Endometrial microvascular endothelial cells (primary cell): ENCODE results near the gene KRTAP4-6. TPM values are rescaled to one million over a fixed set of nuclear protein-coding genes. Genes with fewer than 3 reads are reported as not detected.
"Not testable (repeated sequence)": the region's sequence is repeated elsewhere in the genome, so short reads cannot be mapped to it uniquely, and the experiment has no call there.

ENCODE experiments used
- in situ Hi-C: cut with HindIII; loops from 2 replicates; pipeline ENCODE4 v1.10.0; 2017; ENCODE audit warnings: low sequenced_read_pairs, low pct_unique_long_range_greater_than_20kb; ENCODE audit errors: inconsistent ontology term
- total RNA-seq: library from RNA; depleted of rRNA; stranded (reverse); fragments of >200 nt; gene quantifications from one replicate; pipeline ENCODE4 v1.2.3, GENCODE V29; 2015; ENCODE audit errors: inconsistent ontology term

KRTAP4-6 gene
- total RNA-seq, 1 donor from 2014 or later, result not detected

GRCh38 chr17:41116297-41116696, 24.0 kb downstream of the KRTAP4-6 start:
- in situ Hi-C loops, result no loop called here

DNA sequence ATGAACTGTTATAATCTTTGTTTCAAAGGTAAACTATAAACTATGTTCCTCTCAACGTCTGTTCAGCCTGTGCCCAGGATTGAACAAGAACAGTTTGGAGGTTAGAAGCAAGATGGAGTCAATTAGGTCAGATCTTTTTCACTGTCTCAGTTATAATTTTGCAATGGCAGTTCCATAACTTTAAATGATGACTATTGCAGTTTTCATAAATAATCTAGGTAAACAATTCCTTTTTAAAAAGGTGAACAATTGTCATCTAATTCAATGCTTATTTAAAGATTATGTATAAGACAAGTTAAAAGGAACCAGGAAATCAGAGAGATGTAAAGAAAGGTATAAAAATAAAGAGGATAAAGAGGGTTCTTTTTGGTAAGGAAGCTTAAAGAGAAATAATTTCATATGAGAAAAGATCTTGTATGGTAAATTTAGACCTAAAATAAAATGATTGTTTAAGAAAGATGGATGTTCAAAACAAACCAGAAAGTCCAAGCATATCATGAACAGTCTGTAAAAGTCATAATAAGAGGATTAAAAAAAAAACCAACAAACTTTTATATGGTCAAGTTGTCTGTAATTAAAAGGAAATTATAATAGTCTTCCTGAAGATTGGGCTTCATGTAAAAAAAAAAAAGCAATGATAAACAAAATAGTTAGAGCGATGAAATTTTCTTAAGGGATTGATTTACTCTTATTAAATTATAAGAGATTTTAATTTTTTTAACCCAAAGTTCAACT, 29.0 kb downstream of the KRTAP4-6 start:
- in situ Hi-C loops, result no loop called here

DNA sequence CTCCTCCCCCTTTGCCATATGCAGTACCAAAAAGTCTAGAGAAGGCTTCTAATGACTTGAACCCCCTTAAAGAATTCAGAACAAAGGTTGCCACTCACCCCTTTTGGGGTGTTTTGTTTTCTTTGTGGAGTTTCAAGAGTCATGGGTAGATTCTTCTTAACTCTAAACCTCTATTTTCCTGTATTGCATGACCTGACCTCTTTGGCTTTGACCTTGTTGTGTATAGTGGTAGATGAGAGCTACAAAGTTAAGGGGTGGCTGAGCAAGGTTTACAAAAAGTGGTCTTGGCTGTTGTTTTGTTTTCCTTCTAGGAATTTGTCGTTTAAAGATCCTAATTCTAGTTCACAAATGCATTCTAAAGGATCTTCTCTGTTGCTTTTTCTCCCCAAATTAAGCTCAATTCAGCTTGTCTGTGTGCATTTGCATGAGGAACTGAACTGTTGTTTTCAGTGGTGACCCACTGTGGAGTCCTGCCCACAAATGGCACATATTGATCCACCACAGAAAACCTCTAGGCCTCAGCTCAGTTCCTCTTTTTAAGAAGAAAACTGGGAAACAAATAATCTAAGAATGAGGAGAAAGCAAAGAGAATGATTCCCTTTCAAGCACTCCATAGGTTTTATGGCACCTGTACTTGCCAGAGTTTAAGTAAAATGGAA, 31.5 kb downstream of the KRTAP4-6 start:
- in situ Hi-C loops, result not testable (repeated sequence)

- in situ Hi-C loops, result no loop called here
These were observed 32.3 kb downstream of the KRTAP4-6 start for GRCh38 chr17:41107941-41108450.

GRCh38 chr17:41105347-41105746, 35.0 kb downstream of the KRTAP4-6 start, which contains the start of gene KRTAP4-9:
TSS of gene KRTAP4-9 (plus strand) at chr17:41105389. CDS start at chr17:41105389, 0 bp downstream.
- in situ Hi-C loops, result not testable (repeated sequence)

- in situ Hi-C loops, result not testable (repeated sequence)
These were observed 35.8 kb downstream of the KRTAP4-6 start for GRCh38 chr17:41104386-41105038.

DNA sequence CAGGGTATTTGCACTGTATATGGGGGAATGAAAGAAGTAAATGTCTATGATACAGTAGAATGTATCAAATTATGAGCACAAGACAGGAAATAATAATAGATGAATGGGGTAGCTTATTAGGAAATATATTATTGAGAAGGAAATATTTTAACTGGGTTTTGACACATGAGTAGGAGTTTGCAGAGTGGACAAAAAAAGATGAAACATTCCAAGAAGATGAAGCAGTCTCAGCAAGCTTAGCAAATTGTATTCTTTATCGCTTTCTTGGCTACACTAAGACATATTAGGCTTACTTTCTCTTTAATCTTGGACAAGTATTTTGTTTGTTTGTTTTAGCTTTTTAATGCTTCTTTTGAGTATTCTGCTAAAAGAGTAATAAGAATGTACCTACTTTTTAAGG, 36.4 kb downstream of the KRTAP4-6 start:
- in situ Hi-C loops, result no loop called here

DNA sequence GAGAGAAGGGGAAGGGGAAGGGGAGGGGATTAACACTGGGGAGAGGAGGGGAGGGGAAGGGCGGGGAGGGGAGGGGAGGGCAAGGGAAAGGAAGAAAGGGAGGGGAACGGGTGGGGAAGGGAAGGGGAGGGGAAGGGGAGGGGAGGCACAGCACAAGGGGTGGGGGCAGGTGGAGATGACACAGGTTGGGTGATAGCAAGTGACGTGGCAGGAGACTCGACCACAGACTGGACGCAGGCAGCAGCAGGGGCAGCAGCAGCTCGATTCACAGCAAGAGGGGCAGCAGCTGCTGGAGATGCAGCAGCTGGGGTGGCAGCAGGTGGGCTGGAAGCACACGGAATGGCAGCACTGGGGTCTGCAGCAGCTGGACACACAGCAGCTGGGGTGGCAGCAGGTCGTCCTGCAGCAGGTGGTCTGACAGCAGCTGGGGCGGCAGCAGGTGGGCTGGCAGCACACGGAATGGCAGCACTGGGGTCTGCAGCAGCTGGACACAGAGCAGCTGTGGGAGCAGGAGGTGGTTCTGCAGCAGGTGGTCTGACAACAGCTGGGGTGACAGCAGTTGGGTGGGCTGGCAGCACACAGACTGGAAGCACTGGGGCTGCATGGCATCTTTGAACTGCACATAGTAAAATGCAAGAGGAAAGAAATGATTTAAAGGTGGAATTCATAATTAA, 38.6 kb downstream of the KRTAP4-6 start, which contains the start of gene KRTAP4-16:
Gene KRTAP4-16 (minus strand): TSS at position 624 of the 674 bp plus-strand sequence. CDS start 0 bp downstream, at position 624.
- in situ Hi-C loops, result no loop called here

DNA sequence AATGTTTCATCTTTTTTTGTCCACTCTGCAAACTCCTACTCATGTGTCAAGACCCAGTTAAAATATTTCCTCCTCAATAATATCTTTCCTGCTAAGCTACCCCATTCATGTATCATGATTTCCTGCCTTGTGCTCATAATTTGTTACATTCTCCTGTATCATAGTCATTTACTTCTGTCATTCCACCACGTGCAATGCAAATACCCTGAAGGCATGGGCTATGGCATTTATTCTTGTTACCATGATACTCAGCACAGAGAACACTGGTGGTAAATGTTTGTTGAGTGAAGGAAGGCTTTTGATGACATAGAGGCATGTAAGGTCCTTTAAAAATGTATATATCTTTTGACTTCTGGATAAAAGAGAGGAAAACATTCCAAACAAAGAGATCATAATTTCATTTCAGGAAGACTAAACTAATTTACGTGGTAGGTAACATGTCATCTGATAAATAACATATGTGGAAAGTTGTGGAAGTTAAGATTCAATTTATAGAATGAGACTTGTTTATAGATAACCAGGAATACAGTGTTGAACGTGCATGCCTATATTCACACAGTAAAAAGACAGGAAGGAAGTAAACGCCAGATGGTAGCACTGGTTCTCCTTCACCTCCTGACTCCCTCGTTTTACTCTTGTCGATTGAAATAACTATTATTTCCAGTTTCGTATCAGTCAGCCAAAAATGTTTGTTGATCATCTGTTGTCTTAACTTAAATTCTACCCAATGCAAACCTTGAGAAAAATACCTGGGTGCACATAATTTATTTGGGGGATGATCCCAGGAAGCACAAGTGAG, 40.5 kb downstream of the KRTAP4-6 start:
- in situ Hi-C loops, result not testable (repeated sequence)

- in situ Hi-C loops, result no loop called here
These were observed 41.9 kb downstream of the KRTAP4-6 start for GRCh38 chr17:41098481-41098880.

DNA sequence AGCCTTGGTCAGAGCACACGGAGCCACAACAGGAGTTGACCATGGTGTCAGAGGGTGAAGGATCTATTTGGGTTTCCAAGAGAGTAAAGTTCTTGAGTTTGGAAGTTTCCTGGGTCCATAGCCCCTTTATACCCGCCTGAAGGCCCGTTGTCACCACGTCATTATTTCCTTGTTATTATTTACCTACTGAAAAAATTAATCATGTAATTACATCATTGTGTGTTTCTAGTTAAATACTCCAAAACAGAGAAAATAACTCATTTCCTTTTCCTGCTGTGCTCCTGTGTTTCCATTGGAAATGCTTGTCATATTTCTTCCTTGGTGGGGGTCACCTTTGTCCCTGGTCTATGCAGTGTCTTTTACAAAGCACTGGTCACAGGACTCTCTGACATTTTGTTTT, 42.3 kb downstream of the KRTAP4-6 start, which contains the start of gene KRTAP4-8:
Gene KRTAP4-8 (minus strand): TSS at position 101 of the 400 bp plus-strand sequence. CDS start 58 bp downstream, at position 43.
- in situ Hi-C loops, result no loop called here

GRCh38 chr17:41096055-41096454, 44.3 kb downstream of the KRTAP4-6 start:
- in situ Hi-C loops, result no loop called here

Other genes with a start within 250 kb of the KRTAP4-6 start
- gene KRT23, start 202.9 kb downstream of the KRTAP4-6 start, total RNA-seq, result not detected
- not detected for gene KRT39, start 173.6 kb downstream of the KRTAP4-6 start, total RNA-seq
- not detected for gene KRT40, start 156.2 kb downstream of the KRTAP4-6 start, total RNA-seq
- not detected for gene KRTAP3-3, start 146.4 kb downstream of the KRTAP4-6 start, total RNA-seq
- not detected for gene KRTAP3-2, start 140.6 kb downstream of the KRTAP4-6 start, total RNA-seq
- gene KRTAP3-1, start 131.4 kb downstream of the KRTAP4-6 start, total RNA-seq, result not detected
- gene KRTAP1-5, start 113.3 kb downstream of the KRTAP4-6 start, total RNA-seq, result not detected
- not detected for gene KRTAP1-4, start 110.3 kb downstream of the KRTAP4-6 start, total RNA-seq
- not detected for gene KRTAP1-3, start 105.7 kb downstream of the KRTAP4-6 start, total RNA-seq
- not detected for gene KRTAP1-1, start 99.1 kb downstream of the KRTAP4-6 start, total RNA-seq
- not detected for gene KRTAP2-1, start 93.2 kb downstream of the KRTAP4-6 start, total RNA-seq
- gene KRTAP2-2, start 85.3 kb downstream of the KRTAP4-6 start, total RNA-seq, result not detected
- not detected for gene KRTAP2-3, start 80.4 kb downstream of the KRTAP4-6 start, total RNA-seq
- gene KRTAP2-4, start 74.7 kb downstream of the KRTAP4-6 start, total RNA-seq, result not detected
- gene KRTAP4-7, start 56.4 kb downstream of the KRTAP4-6 start, total RNA-seq, result not detected
- not detected for gene KRTAP4-8, start 42.4 kb downstream of the KRTAP4-6 start, total RNA-seq
- not detected for gene KRTAP4-16, start 38.3 kb downstream of the KRTAP4-6 start, total RNA-seq
- gene KRTAP4-9, start 35.2 kb downstream of the KRTAP4-6 start, total RNA-seq, result not detected
- not detected for gene KRTAP4-11, start 22.2 kb downstream of the KRTAP4-6 start, total RNA-seq
- not detected for gene KRTAP4-12, start 16.4 kb downstream of the KRTAP4-6 start, total RNA-seq
- gene KRTAP4-5, start 9.3 kb upstream of the KRTAP4-6 start, total RNA-seq, result not detected
- gene KRTAP4-4, start 20.2 kb upstream of the KRTAP4-6 start, total RNA-seq, result not detected
- not detected for gene KRTAP4-3, start 27.7 kb upstream of the KRTAP4-6 start, total RNA-seq
- not detected for gene KRTAP4-2, start 37.7 kb upstream of the KRTAP4-6 start, total RNA-seq
- gene KRTAP4-1, start 44.4 kb upstream of the KRTAP4-6 start, total RNA-seq, result not detected
- not detected for gene KRTAP9-1, start 49.3 kb upstream of the KRTAP4-6 start, total RNA-seq
- not detected for gene KRTAP9-2, start 86.1 kb upstream of the KRTAP4-6 start, total RNA-seq
- not detected for gene KRTAP9-3, start 91.9 kb upstream of the KRTAP4-6 start, total RNA-seq
- not detected for gene KRTAP9-8, start 97.5 kb upstream of the KRTAP4-6 start, total RNA-seq
- not detected for gene KRTAP9-4, start 109.1 kb upstream of the KRTAP4-6 start, total RNA-seq
- gene KRTAP9-9, start 114.8 kb upstream of the KRTAP4-6 start, total RNA-seq, result not detected
- not detected for gene KRTAP9-6, start 124.8 kb upstream of the KRTAP4-6 start, total RNA-seq
- not detected for gene KRTAP9-7, start 135.2 kb upstream of the KRTAP4-6 start, total RNA-seq
- not detected for gene KRTAP29-1, start 162.3 kb upstream of the KRTAP4-6 start, total RNA-seq
- not detected for gene KRTAP16-1, start 168.8 kb upstream of the KRTAP4-6 start, total RNA-seq
- gene KRTAP17-1, start 175.2 kb upstream of the KRTAP4-6 start, total RNA-seq, result not detected
- gene KRT33A, start 210.3 kb upstream of the KRTAP4-6 start, total RNA-seq, result not detected
- gene KRT33B, start 229.3 kb upstream of the KRTAP4-6 start, total RNA-seq, result not detected
- gene KRT34, start 241.8 kb upstream of the KRTAP4-6 start, total RNA-seq, result not detected